Testis (tissue), 2 donors: Measurements from ENCODE around the gene AUH.

Experiments
- POLR2A ChIP-seq: fragments of 450-650 bp; IDR thresholded peaks from one replicate; pipeline ENCODE4 v1.6.1; 2017; ENCODE audit warnings: antibody characterized with exemption, mild to moderate bottlenecking, moderate library complexity
- TF ChIP-seq, protein P1 (sequence below), 3 experiments: fragments of 450-650 bp in 2 of 3; fragments of 200-600 bp in 1 of 3; sonication (generic) in 1 of 3; IDR thresholded peaks; one replicate each; pipeline ENCODE4 v1.5.1; 2016 to 2019; ENCODE audit warnings: antibody characterized with exemption in 3 of 3, mild to moderate bottlenecking in 2 of 3, moderate library complexity in 1 of 3

DNA sequence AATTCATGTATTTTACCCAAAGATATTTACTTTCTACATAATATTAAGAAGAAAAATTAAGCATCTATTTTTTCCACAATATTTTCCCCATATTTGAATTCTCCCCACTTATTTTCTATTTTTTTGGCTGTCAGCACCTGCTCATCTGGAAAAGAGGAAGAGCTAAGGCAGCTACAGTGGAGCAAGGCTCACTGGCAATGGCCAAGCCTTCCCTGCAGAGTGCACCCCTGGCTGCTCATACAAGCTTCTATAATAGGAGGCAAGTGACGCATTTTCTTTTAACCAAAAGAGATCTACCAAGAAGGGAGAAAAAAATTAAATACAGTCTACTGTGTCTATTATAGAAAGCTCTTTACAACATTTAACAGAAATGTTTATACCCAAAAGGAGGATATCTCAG lies 72.5 kb downstream of the AUH start:
- TF ChIP-seq, protein P1, sequence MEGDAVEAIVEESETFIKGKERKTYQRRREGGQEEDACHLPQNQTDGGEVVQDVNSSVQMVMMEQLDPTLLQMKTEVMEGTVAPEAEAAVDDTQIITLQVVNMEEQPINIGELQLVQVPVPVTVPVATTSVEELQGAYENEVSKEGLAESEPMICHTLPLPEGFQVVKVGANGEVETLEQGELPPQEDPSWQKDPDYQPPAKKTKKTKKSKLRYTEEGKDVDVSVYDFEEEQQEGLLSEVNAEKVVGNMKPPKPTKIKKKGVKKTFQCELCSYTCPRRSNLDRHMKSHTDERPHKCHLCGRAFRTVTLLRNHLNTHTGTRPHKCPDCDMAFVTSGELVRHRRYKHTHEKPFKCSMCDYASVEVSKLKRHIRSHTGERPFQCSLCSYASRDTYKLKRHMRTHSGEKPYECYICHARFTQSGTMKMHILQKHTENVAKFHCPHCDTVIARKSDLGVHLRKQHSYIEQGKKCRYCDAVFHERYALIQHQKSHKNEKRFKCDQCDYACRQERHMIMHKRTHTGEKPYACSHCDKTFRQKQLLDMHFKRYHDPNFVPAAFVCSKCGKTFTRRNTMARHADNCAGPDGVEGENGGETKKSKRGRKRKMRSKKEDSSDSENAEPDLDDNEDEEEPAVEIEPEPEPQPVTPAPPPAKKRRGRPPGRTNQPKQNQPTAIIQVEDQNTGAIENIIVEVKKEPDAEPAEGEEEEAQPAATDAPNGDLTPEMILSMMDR (IDR thresholded peaks at IDR 0.05), result no peak
- TF ChIP-seq POLR2A, result no peak
